GM06990 (cell line): ENCODE measurements around the gene CBX8.
A peak's percentile ranks its signal among the peaks of the same experiment; 100 is the strongest.

ENCODE experiments used
- DNase-seq: peaks from one replicate; pipeline ENCODE4 v3.0.0-alpha.2; 2011; ENCODE audit not compliant: insufficient read length; ENCODE audit errors: extremely low read depth
- H3K27me3 ChIP-seq: replicated peaks from 2 replicates; pipeline ENCODE4 v1.6.0; 2011; ENCODE audit warnings: low read length; ENCODE audit not compliant: control insufficient read depth, insufficient read depth
- H3K36me3 ChIP-seq: 2 replicates; pipeline ENCODE4 v1.5.1; 2011; ENCODE audit warnings: low read length; ENCODE audit not compliant: control insufficient read depth, insufficient read depth
- H3K4me3 ChIP-seq: replicated peaks from 2 replicates; pipeline ENCODE4 v1.5.1; 2011; ENCODE audit warnings: low read depth, mild to moderate bottlenecking, control low read depth, low read length
- CTCF ChIP-seq: IDR thresholded peaks from 2 replicates; pipeline ENCODE4 v1.5.1; 2011; ENCODE audit warnings: low read length, control low read depth, mild to moderate bottlenecking, inconsistent platforms; ENCODE audit not compliant: insufficient read depth, poor library complexity, severe bottlenecking

CBX8 gene

GRCh38 chr17:79796763-79797491 lies at the start of gene CBX8:
CBX8 (minus strand) TSS chr17:79797077; CDS start chr17:79796998, 79 bp downstream.
- no peak for TF ChIP-seq CTCF
- peaks cover 8% of the 10 kb centered on the region for H3K27me3 ChIP-seq

GRCh38 chr17:79845601-79845949 lies 48.7 kb upstream of the CBX8 start:
- H3K36me3 ChIP-seq, result no peaks in the 10 kb centered on the region
- peaks cover 2% of the 10 kb centered on the region for H3K27me3 ChIP-seq
- H3K4me3 ChIP-seq, result no peak overlapping the region
- DNase-seq, result no peak
- no peak for TF ChIP-seq CTCF

More at GRCh38 chr17:79796763-79797491, at the start of gene CBX8:
- H3K36me3 ChIP-seq, result no peaks in the 10 kb centered on the region
- H3K4me3 ChIP-seq, result peak within 1 kb of the TSS; percentile 77
- peak; percentile 100 for DNase-seq

- DNase-seq, result no peak
- Histone ChIP-seq H3K36me3 (no peaks in the 10 kb centered on the region), H3K4me3 (no peak overlapping the region), H3K27me3 (peaks cover 2% of the 10 kb centered on the region)
- TF ChIP-seq CTCF, result peak; percentile 78
Measured at GRCh38 chr17:79844869-79845600, 48.2 kb upstream of the CBX8 start.

GRCh38 chr17:79843816-79844800 lies 47.2 kb upstream of the CBX8 start:
- no peak for TF ChIP-seq CTCF
- DNase-seq, result no peak
- Histone ChIP-seq H3K27me3 (peaks cover 2% of the 10 kb centered on the region), H3K4me3 (peak overlapping the region; percentile 44), H3K36me3 (no peaks in the 10 kb centered on the region)

- H3K36me3 ChIP-seq, result no peaks in the 10 kb centered on the region
- TF ChIP-seq CTCF, result no peak
- H3K27me3 ChIP-seq, result peaks cover under 1% of the 10 kb centered on the region
- H3K4me3 ChIP-seq, result peak overlapping the region; percentile 44
- DNase-seq, result no peak
Measured at GRCh38 chr17:79843474-79843815, 46.6 kb upstream of the CBX8 start.
